ENCODE data around the gene NRXN3. TPM values are rescaled to one million over a fixed set of nuclear protein-coding genes. Genes with fewer than 3 reads are reported as not detected.

NRXN3 gene
- total and polyA plus RNA-seq, 2 donors (not counting 1 experiment from before 2014, with no cell fraction given): not detected

GRCh38 chr14:79370969-79371368, 1200.8 kb downstream of the NRXN3 start:
- no peaks in the 10 kb centered on the region for H3K27me3 Mint-ChIP-seq
- no peak overlapping the region for H3K27ac Mint-ChIP-seq
- Histone ChIP-seq H3K9me3 (ENCODE audit: control extremely low read depth in 1 of 3, control insufficient read depth in 2 of 3, insufficient read depth in 1 of 3, low read length in 2 of 3) (no peaks in the 10 kb centered on the region), H3K4me1 (ENCODE audit: control insufficient read depth in 2 of 2, insufficient read depth in 2 of 2, low read length in 2 of 2) (no peaks in the 10 kb centered on the region), H4K20me1 (ENCODE audit: control insufficient read depth, insufficient read depth, low read length, poor library complexity, severe bottlenecking) (no peaks in the 10 kb centered on the region), H3K4me2 (replicated peaks; ENCODE audit: low read depth, low read length, poor library complexity, severe bottlenecking) (no peak overlapping the region), H2AFZ (ENCODE audit: insufficient read depth, low read depth, low read length, poor library complexity, severe bottlenecking) (no peak overlapping the region), H3K36me3 (replicated peaks in 1 of 2; ENCODE audit: control extremely low read depth in 1 of 2, control insufficient read depth in 1 of 2, extremely low read depth in 1 of 2, insufficient read depth in 2 of 2, low read length in 1 of 2) (no peaks in the 10 kb centered on the region), H3K27me3 (replicated peaks in 1 of 4; ENCODE audit: control extremely low read depth in 1 of 4, control insufficient read depth in 3 of 4, insufficient read depth in 4 of 4, low read length in 3 of 4) (no peaks in the 10 kb centered on the region), H3K27ac (ENCODE audit: low read length in 2 of 2) (no peak overlapping the region), H3K4me3 (ENCODE audit: control extremely low read depth in 1 of 5, extremely low read depth in 1 of 5, insufficient read depth in 1 of 5, low read depth in 2 of 5, low read length in 4 of 5) (no peak overlapping the region), H3K9ac (ENCODE audit: low read length) (no peak overlapping the region), H3K79me2 (ENCODE audit: control insufficient read depth, insufficient read depth, low read length) (no peaks in the 10 kb centered on the region)
- H3K9me3 Mint-ChIP-seq (ENCODE audit: insufficient read depth): peaks cover 2% of the 10 kb centered on the region
- POLR2A ChIA-PET: no interaction called here
- no peak overlapping the region for H3K4me3 Mint-ChIP-seq
- CTCF ChIA-PET: no interaction called here
- no peak for DNase-seq
- intact Hi-C loops (cut with micrococcal nuclease): no loop called here
- H3K4me1 Mint-ChIP-seq: no peaks in the 10 kb centered on the region
- no peak for ATAC-seq (ENCODE audit: low read depth)
- no CpG with 5 or more reads among the region's 1 CpG for WGBS (ENCODE audit: insufficient coverage)
- no peak for TF ChIP-seq EZH2 (IDR thresholded peaks at IDR 0.05; ENCODE audit: borderline replicate concordance, insufficient read depth, low read depth, low read length, poor library complexity, severe bottlenecking)
- TF ChIP-seq, protein P1, sequence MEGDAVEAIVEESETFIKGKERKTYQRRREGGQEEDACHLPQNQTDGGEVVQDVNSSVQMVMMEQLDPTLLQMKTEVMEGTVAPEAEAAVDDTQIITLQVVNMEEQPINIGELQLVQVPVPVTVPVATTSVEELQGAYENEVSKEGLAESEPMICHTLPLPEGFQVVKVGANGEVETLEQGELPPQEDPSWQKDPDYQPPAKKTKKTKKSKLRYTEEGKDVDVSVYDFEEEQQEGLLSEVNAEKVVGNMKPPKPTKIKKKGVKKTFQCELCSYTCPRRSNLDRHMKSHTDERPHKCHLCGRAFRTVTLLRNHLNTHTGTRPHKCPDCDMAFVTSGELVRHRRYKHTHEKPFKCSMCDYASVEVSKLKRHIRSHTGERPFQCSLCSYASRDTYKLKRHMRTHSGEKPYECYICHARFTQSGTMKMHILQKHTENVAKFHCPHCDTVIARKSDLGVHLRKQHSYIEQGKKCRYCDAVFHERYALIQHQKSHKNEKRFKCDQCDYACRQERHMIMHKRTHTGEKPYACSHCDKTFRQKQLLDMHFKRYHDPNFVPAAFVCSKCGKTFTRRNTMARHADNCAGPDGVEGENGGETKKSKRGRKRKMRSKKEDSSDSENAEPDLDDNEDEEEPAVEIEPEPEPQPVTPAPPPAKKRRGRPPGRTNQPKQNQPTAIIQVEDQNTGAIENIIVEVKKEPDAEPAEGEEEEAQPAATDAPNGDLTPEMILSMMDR (IDR thresholded peaks at IDR 0.05): no peak

DNA sequence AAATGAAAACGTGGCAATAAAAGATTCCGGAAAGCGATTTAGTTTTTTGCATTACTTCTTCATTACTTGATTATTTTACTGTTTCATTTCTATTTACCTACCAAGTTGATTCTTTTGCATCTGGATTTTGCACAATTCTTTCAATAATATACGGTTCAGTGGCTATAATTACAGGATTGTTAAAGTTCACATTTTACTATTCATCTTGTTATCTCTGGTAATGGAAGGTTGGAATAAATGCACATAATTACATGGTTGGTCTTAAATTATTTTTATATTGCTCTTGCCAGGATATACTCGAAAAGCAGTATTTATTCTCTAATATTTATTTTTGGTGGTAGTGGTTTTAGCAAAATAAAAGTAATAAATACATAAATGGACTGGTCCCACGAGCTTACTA, 1203.3 kb downstream of the NRXN3 start:
- WGBS (ENCODE audit: insufficient coverage): no CpG with 5 or more reads among the region's 6 CpGs
- POLR2A ChIA-PET: no interaction called here
- no peaks in the 10 kb centered on the region for H4K20me1 ChIP-seq (ENCODE audit: control insufficient read depth, insufficient read depth, low read length, poor library complexity, severe bottlenecking)

More for the DNA sequence above, 1203.3 kb downstream of the NRXN3 start:
- Histone ChIP-seq H3K9me3 (ENCODE audit: control extremely low read depth in 1 of 3, control insufficient read depth in 2 of 3, insufficient read depth in 1 of 3, low read length in 2 of 3) (no peaks in the 10 kb centered on the region), H3K36me3 (replicated peaks in 1 of 2; ENCODE audit: control extremely low read depth in 1 of 2, control insufficient read depth in 1 of 2, extremely low read depth in 1 of 2, insufficient read depth in 2 of 2, low read length in 1 of 2) (no peaks in the 10 kb centered on the region), H3K79me2 (ENCODE audit: control insufficient read depth, insufficient read depth, low read length) (no peaks in the 10 kb centered on the region), H3K4me1 (ENCODE audit: control insufficient read depth in 2 of 2, insufficient read depth in 2 of 2, low read length in 2 of 2) (no peaks in the 10 kb centered on the region), H3K27me3 (replicated peaks in 1 of 4; ENCODE audit: control extremely low read depth in 1 of 4, control insufficient read depth in 3 of 4, insufficient read depth in 4 of 4, low read length in 3 of 4) (no peaks in the 10 kb centered on the region), H3K4me2 (replicated peaks; ENCODE audit: low read depth, low read length, poor library complexity, severe bottlenecking) (no peak overlapping the region), H2AFZ (ENCODE audit: insufficient read depth, low read depth, low read length, poor library complexity, severe bottlenecking) (no peak overlapping the region), H3K27ac (ENCODE audit: low read length in 2 of 2) (no peak overlapping the region), H3K4me3 (ENCODE audit: control extremely low read depth in 1 of 5, extremely low read depth in 1 of 5, insufficient read depth in 1 of 5, low read depth in 2 of 5, low read length in 4 of 5) (no peak overlapping the region), H3K9ac (ENCODE audit: low read length) (no peak overlapping the region)
- Mint-ChIP-seq H3K4me3 (no peak overlapping the region), H3K4me1 (no peaks in the 10 kb centered on the region), H3K9me3 (ENCODE audit: insufficient read depth) (peaks cover 2% of the 10 kb centered on the region), H3K27me3 (no peaks in the 10 kb centered on the region), H3K27ac (no peak overlapping the region)
- ATAC-seq (ENCODE audit: low read depth): no peak
- intact Hi-C loops (cut with micrococcal nuclease): no loop called here
- no peak for DNase-seq
- CTCF ChIA-PET: no interaction called here
- TF ChIP-seq EZH2 (IDR thresholded peaks at IDR 0.05; ENCODE audit: borderline replicate concordance, insufficient read depth, low read depth, low read length, poor library complexity, severe bottlenecking): no peak
- TF ChIP-seq, protein P1 (IDR thresholded peaks at IDR 0.05): no peak
